ENCODE measurements around the gene GLIS2. TPM values are rescaled to one million over a fixed set of nuclear protein-coding genes. Genes with fewer than 3 reads are reported as not detected.

GLIS2 gene
- total RNA-seq, 1 experiment from 2014 or later = 2.1 TPM

- peak overlapping the region; percentile 88 for H3K4me2 ChIP-seq (ENCODE audit: low read length)
- intact Hi-C loops (cut with micrococcal nuclease) = no loop called here
- no peak for ATAC-seq
- TSS peak; percentile 92 for BruUV-seq (replicated peaks)
- H4K20me1 ChIP-seq (ENCODE audit: low read length) = no peaks in the 10 kb centered on the region
- peaks cover 23% of the 10 kb centered on the region for H3K4me1 ChIP-seq (ENCODE audit: insufficient read depth, low read length)
- H3K79me2 ChIP-seq (ENCODE audit: low read length) = peaks cover 12% of the 10 kb centered on the region
- peak overlapping the region; percentile 77 for H3K4me3 ChIP-seq (ENCODE audit: low read length)
- no peaks in the 10 kb centered on the region for H3K9me2 ChIP-seq (replicated peaks; ENCODE audit: low read length)
- ChIA-PET POLR2A (ENCODE audit: unreplicated experiment) (no interaction called here), CTCF (no interaction called here)
- no peak for DNase-seq
- H3F3A ChIP-seq (ENCODE audit: low read length, unreplicated experiment) = no peaks in the 10 kb centered on the region
- H3K36me3 ChIP-seq (ENCODE audit: low read depth, low read length) = no peaks in the 10 kb centered on the region
- TF ChIP-seq CTCF (conservative IDR thresholded peaks at IDR 0.05; ENCODE audit: low read depth, low read length) (no peak), EZH2 (IDR thresholded peaks at IDR 0.05; ENCODE audit: low read length, unreplicated experiment) (no peak), EZH2phosphoT487 (IDR thresholded peaks at IDR 0.05; ENCODE audit: borderline replicate concordance, low read length) (no peak)
- H3K9ac ChIP-seq (ENCODE audit: low read length) = peak overlapping the region; percentile 70
- no peaks in the 10 kb centered on the region for H3K9me3 ChIP-seq (ENCODE audit: low read length)
- no peaks in the 10 kb centered on the region for H3K27me3 ChIP-seq (ENCODE audit: low read length)
- peak overlapping the region; percentile 38; the same call in 1 of the 2 replicates for H3K27ac ChIP-seq (ENCODE audit: low read length)
- H2AFZ ChIP-seq (ENCODE audit: low read length) = peak overlapping the region; percentile 74
Observed at GRCh38 chr16:4306470-4307214, 9.2 kb upstream of the GLIS2 start.

GRCh38 chr16:4307215-4308037 lies 8.4 kb upstream of the GLIS2 start:
- Histone ChIP-seq H2AFZ (ENCODE audit: low read length) (peak overlapping the region; percentile 74), H3K79me2 (ENCODE audit: low read length) (peaks cover 12% of the 10 kb centered on the region), H3K9me3 (ENCODE audit: low read length) (no peaks in the 10 kb centered on the region), H3K4me2 (ENCODE audit: low read length) (peak overlapping the region; percentile 88), H4K20me1 (ENCODE audit: low read length) (no peaks in the 10 kb centered on the region), H3F3A (ENCODE audit: low read length, unreplicated experiment) (no peaks in the 10 kb centered on the region), H3K36me3 (ENCODE audit: low read depth, low read length) (no peaks in the 10 kb centered on the region), H3K9ac (ENCODE audit: low read length) (peak overlapping the region; percentile 70), H3K4me1 (ENCODE audit: insufficient read depth, low read length) (peaks cover 23% of the 10 kb centered on the region), H3K27ac (ENCODE audit: low read length) (peak overlapping the region; percentile 38), H3K4me3 (ENCODE audit: low read length) (peak overlapping the region; percentile 77), H3K27me3 (ENCODE audit: low read length) (no peaks in the 10 kb centered on the region), H3K9me2 (replicated peaks; ENCODE audit: low read length) (no peaks in the 10 kb centered on the region)
- DNase-seq (peak; percentile 95), ATAC-seq (peak; percentile 89)
- TF ChIP-seq CTCF (conservative IDR thresholded peaks at IDR 0.05; ENCODE audit: low read depth, low read length) = no peak
- TF ChIP-seq EZH2 (IDR thresholded peaks at IDR 0.05; ENCODE audit: low read length, unreplicated experiment) = no peak
- TF ChIP-seq EZH2phosphoT487 (IDR thresholded peaks at IDR 0.05; ENCODE audit: borderline replicate concordance, low read length) = no peak
- intact Hi-C loops (cut with micrococcal nuclease) = no loop called here
- POLR2A ChIA-PET (ENCODE audit: unreplicated experiment) = no interaction called here
- CTCF ChIA-PET = interaction anchor here (0.7 kb wide), 2 partner anchors 8 to 318 kb away, joined by 4 read pairs; no protein-coding TSS in a partner anchor
- BruUV-seq (replicated peaks) = no TSS peak
